ENCODE data around the gene TMEM38A. TPM values are rescaled to one million over a fixed set of nuclear protein-coding genes. Genes with fewer than 3 reads are reported as not detected.

TMEM38A gene
- polyA plus RNA-seq (ENCODE audit: insufficient read length in 3 of 3): 1 to 10 TPM; 7.9 to 9.3 (median 8.0) TPM

GRCh38 chr19:16660763-16661479 is at the start of gene TMEM38A:
Gene TMEM38A, plus strand, starts transcription at chr19:16661139. Its CDS starts 79 bp downstream, at chr19:16661218.
- no peak for DNase-seq (ENCODE audit: low read depth in 3 of 3, low spot score in 2 of 3)

- no peak for DNase-seq (ENCODE audit: low read depth in 3 of 3, low spot score in 2 of 3)
Measured at GRCh38 chr19:16612636-16613035, 48.3 kb upstream of the TMEM38A start.

- no peak for DNase-seq (ENCODE audit: low read depth in 3 of 3, low spot score in 2 of 3)
Measured at GRCh38 chr19:16613841-16614240, 47.1 kb upstream of the TMEM38A start.

GRCh38 chr19:16614941-16615340 is 46.0 kb upstream of the TMEM38A start:
- no peak for DNase-seq (ENCODE audit: low read depth in 3 of 3, low spot score in 2 of 3)

- no peak for DNase-seq (ENCODE audit: low read depth in 3 of 3, low spot score in 2 of 3)
Measured at GRCh38 chr19:16615808-16616207, 45.1 kb upstream of the TMEM38A start.

- no peak for DNase-seq (ENCODE audit: low read depth in 3 of 3, low spot score in 2 of 3)
Measured at GRCh38 chr19:16618248-16618647, 42.7 kb upstream of the TMEM38A start.

- DNase-seq (ENCODE audit: low read depth in 3 of 3, low spot score in 2 of 3): no peak
Measured at GRCh38 chr19:16619457-16619856, 41.5 kb upstream of the TMEM38A start.

GRCh38 chr19:16620018-16620417 is 40.9 kb upstream of the TMEM38A start:
- DNase-seq (ENCODE audit: low read depth in 3 of 3, low spot score in 2 of 3): no peak

GRCh38 chr19:16620584-16620983 is 40.4 kb upstream of the TMEM38A start:
- no peak for DNase-seq (ENCODE audit: low read depth in 3 of 3, low spot score in 2 of 3)

GRCh38 chr19:16621165-16621800 is 39.7 kb upstream of the TMEM38A start:
- DNase-seq (ENCODE audit: low read depth in 3 of 3, low spot score in 2 of 3): no peak

GRCh38 chr19:16623066-16623465 is 37.9 kb upstream of the TMEM38A start:
- no peak for DNase-seq (ENCODE audit: low read depth in 3 of 3, low spot score in 2 of 3)

GRCh38 chr19:16623576-16623975 is 37.4 kb upstream of the TMEM38A start:
- no peak for DNase-seq (ENCODE audit: low read depth in 3 of 3, low spot score in 2 of 3)

- no peak for DNase-seq (ENCODE audit: low read depth in 3 of 3, low spot score in 2 of 3)
Measured at GRCh38 chr19:16624236-16624635, 36.7 kb upstream of the TMEM38A start.

- DNase-seq (ENCODE audit: low read depth in 3 of 3, low spot score in 2 of 3): no peak
Measured at GRCh38 chr19:16625163-16625958, 35.6 kb upstream of the TMEM38A start.

GRCh38 chr19:16626796-16627192 is 34.1 kb upstream of the TMEM38A start:
- DNase-seq (ENCODE audit: low read depth in 3 of 3, low spot score in 2 of 3): no peak

- no peak for DNase-seq (ENCODE audit: low read depth in 3 of 3, low spot score in 2 of 3)
Measured at GRCh38 chr19:16627193-16627927, 33.6 kb upstream of the TMEM38A start.

- no peak for DNase-seq (ENCODE audit: low read depth in 3 of 3, low spot score in 2 of 3)
Measured at GRCh38 chr19:16627928-16628182, 33.1 kb upstream of the TMEM38A start.

- peak; percentile 75 to 90 (median 87) for DNase-seq (ENCODE audit: low read depth in 3 of 3, low spot score in 2 of 3)
Measured at GRCh38 chr19:16628183-16628983, 32.6 kb upstream of the TMEM38A start, which contains the start of gene MED26. Gene MED26, minus strand, starts transcription at chr19:16628204. Its CDS starts 261 bp downstream, at chr19:16627943.

GRCh38 chr19:16628984-16629691 is 31.8 kb upstream of the TMEM38A start:
- DNase-seq (ENCODE audit: low read depth in 3 of 3, low spot score in 2 of 3): no peak

Measured in right renal cortex interstitium (tissue), 3 donors.